Caki2 (cell line): ENCODE results near the gene KRT85. TPM values are rescaled to one million over a fixed set of nuclear protein-coding genes. Genes with fewer than 3 reads are reported as not detected.
A peak's percentile ranks its signal among the peaks of the same experiment; 100 is the strongest.

Experiments
- DNase-seq: peaks from one replicate; pipeline ENCODE4 v3.0.0-alpha.2; 2015; ENCODE audit warnings: low read depth
- in situ Hi-C: cut with HindIII; loops from 2 replicates; pipeline ENCODE4 v1.10.0; 2016; ENCODE audit warnings: low sequenced_read_pairs, low pct_unique_long_range_greater_than_20kb, mixed read lengths
- total RNA-seq: library from RNA; depleted of rRNA; stranded (reverse); fragments of >200 nt; shearing (Covaris generic); gene quantifications from 2 replicates; pipeline ENCODE4 v1.2.3, GENCODE V29; 2014; ENCODE audit warnings: low replicate concordance

Gene KRT85
- total RNA-seq, 1 experiment from 2014 or later: not detected

GRCh38 chr12:52372216-52373154, 5.2 kb upstream of the KRT85 start:
- in situ Hi-C loops: no loop called here

GRCh38 chr12:52371716-52372115, 4.4 kb upstream of the KRT85 start:
- in situ Hi-C loops: no loop called here
- DNase-seq: no peak

More at GRCh38 chr12:52372216-52373154, 5.2 kb upstream of the KRT85 start:
- DNase-seq: peak; percentile 82

GRCh38 chr12:52370926-52371608, 3.8 kb upstream of the KRT85 start:
- peak; percentile 48 for DNase-seq
- in situ Hi-C loops: no loop called here

- in situ Hi-C loops: no loop called here
- no peak for DNase-seq
These were observed 2.5 kb upstream of the KRT85 start for GRCh38 chr12:52369809-52370208.

- DNase-seq: no peak
- in situ Hi-C loops: no loop called here
These were observed 1.9 kb upstream of the KRT85 start for GRCh38 chr12:52369211-52369610.

GRCh38 chr12:52368508-52368907, 1.2 kb upstream of the KRT85 start:
- in situ Hi-C loops: no loop called here
- DNase-seq: no peak

- in situ Hi-C loops: no loop called here
- DNase-seq: no peak
These were observed 595 bp upstream of the KRT85 start for GRCh38 chr12:52367876-52368275.

GRCh38 chr12:52364901-52365489, 2.3 kb downstream of the KRT85 start:
- in situ Hi-C loops: no loop called here
- DNase-seq: no peak

GRCh38 chr12:52364061-52364460, 3.2 kb downstream of the KRT85 start:
- in situ Hi-C loops: no loop called here
- no peak for DNase-seq

GRCh38 chr12:52363111-52363679, 4.1 kb downstream of the KRT85 start:
- DNase-seq: no peak
- in situ Hi-C loops: no loop called here

- no peak for DNase-seq
- in situ Hi-C loops: no loop called here
These were observed 5.1 kb downstream of the KRT85 start for GRCh38 chr12:52362118-52362726.

GRCh38 chr12:52361553-52361952, 5.7 kb downstream of the KRT85 start:
- no peak for DNase-seq
- in situ Hi-C loops: no loop called here

- in situ Hi-C loops: no loop called here
- DNase-seq: no peak
These were observed 6.5 kb downstream of the KRT85 start for GRCh38 chr12:52360663-52361271.

- no peak for DNase-seq
- in situ Hi-C loops: no loop called here
These were observed 7.1 kb downstream of the KRT85 start for GRCh38 chr12:52360106-52360662.

- in situ Hi-C loops: no loop called here
- no peak for DNase-seq
These were observed 7.6 kb downstream of the KRT85 start for GRCh38 chr12:52359621-52360061.

- in situ Hi-C loops: no loop called here
- DNase-seq: no peak
These were observed 8.5 kb downstream of the KRT85 start for GRCh38 chr12:52358575-52359350.
